Measurements from ENCODE around the gene ADAMTSL1.

ADAMTSL1 gene

DNA sequence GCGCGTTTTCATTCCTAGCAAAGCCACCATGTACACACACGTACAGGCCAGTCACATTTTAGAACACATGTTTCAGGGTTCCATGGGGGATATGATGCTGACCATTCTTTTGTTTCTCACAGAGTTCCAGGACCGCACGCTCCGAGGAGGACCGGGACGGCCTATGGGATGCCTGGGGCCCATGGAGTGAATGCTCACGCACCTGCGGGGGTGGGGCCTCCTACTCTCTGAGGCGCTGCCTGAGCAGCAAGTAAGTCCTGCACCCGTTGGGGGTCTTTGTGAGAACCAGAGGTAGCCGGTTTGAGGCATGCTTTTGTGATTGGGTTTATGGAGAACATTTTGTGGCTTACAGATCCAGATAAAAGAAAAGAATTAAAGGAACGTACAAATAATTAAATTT lies 30.8 kb downstream of the ADAMTSL1 start:
- no peak for DNase-seq

DNA sequence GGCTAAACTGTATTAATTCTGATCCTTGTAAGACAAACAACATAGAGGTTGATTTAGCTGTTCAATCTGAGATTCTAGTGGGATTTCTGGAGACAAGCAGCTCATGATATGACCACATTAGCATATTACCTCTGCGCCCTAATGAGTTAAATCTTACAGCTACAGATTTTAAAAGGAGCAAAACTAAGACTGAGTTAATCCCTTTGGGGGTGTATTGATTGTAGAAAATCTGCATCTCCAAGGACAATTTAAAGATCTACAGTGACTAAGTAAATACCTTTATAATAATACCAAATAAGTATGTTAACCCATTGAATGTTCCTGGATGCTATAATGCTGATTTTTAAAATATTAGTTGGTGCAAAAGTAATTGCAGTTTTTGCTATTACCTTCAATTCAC lies 33.2 kb downstream of the ADAMTSL1 start:
- DNase-seq: no peak

DNA sequence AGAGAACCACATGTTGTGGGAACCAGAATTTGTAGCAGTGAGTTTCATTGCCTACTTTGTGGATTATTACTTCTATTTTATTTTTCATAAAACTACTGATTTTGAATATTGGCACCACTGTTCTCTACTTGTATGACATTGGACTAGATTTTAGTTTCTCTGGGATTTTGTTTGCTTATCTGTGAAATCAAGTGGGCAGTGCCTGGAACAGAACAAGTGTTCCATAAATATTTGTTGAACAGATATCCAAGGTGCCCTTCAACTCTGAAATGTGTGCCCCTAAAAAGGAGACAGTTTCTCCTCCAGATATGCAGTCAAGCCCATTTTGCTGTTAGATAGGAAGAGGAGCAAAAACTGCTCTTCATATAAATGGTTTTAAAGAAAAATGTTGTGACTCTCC lies 42.6 kb downstream of the ADAMTSL1 start:
- no peak for DNase-seq

DNA sequence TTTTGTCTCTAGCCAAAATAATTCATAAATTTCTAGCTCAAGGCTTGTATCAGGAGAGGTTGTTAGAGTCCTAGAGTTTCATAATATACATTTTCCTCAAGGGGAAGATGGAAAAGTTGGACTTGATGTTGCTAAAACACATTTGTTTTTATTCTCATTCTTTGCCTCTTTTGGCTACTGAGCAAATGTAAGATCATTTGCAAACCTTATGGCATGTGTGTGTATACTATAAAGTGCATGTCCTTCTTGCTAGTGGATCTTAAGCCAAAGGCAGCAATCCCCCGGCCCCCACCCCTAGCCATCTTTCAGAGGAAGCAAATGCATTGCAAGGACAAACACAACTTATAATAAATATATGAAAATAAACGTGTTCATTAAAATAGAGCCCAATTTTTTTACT lies 43.0 kb downstream of the ADAMTSL1 start:
- DNase-seq: no peak

DNA sequence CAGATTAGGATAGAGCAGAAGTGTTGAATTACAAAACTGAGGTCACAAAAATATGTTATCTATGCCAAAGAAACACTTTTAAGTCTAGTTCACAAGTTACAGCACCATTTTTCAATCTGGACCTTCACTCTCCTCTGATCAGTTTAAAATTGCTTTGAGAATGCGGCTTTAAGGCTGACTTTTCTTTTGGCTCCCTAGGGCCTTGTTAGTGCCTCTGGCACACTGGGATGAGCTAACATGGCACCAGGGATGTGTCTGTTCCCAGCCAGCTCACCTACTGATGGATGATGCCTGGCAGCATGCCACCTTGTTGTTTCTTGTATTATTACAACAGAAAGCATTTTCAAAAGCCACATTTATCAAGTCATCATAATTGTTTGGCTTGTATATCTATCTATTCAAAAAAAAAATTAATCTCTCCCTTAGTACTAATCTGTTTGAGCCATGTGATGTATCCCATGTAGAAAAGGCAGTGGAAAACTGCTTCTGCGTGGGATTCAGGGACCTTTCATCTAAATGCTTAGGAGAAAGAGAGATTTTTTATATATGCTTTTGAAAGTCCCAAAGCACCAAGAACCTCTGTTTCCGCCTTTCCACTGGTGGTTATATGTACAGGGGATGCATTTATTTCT lies 46.6 kb downstream of the ADAMTSL1 start:
- no peak for DNase-seq

DNA sequence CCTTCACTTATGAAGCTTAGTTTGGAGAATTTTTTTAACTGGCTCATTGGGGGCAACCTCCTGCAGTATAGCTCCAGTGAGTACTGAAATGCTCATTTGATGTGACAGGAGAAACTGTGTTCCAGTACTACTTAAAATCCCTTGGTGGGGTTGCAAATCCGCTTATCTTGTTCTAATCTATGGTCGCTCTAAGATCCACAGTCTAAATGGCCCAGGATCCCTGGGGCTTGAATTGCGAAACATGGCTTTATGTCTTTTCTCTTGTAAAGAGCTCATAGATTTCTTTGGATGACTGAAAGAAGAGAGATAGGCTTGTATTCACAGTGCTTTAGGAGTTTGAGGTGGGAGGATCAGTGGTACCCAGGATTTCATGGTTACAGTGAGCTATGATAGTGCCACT lies 52.7 kb downstream of the ADAMTSL1 start:
- no peak for DNase-seq

DNA sequence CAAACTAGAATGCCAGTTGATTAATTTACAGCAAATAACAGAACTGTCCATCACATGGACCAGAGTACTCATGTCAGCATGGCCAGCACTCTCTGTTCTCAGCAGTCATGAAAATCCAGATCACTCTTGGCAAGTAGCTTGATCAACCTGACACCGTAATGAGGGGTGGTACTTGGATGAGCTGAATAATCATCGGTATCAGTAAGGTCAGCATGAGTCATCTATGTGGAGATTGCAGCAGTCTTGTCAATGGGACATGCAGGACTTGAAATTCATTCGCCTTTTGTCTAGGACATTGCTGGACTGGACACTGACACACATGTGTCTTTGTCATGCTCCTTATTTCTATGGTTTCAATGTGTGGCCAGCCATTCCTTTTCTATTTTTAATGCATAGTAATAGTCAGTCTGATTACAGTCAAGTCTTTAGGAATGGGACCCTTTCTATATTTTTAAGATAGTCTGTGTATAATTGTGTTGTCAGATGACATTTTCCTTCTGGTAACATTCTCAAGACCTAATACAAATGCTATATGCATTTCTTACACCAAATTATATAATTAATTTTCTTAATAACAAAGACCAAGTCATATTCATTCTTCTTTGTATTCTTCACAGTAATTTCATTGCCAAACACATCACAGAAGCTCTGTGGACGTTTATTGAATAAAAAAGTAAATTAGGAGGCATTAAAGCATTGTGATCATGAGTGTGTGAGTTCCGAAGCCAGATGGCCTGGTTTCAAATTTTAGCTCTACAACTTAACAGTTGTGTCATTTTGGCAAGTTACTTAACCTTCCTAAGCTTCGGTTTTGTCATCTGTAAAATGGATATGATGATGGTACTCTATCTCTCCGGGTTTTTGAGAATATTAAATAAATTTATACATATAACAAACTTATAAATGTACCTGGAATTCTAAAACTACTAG lies 57.4 kb downstream of the ADAMTSL1 start:
- DNase-seq: no peak

DNA sequence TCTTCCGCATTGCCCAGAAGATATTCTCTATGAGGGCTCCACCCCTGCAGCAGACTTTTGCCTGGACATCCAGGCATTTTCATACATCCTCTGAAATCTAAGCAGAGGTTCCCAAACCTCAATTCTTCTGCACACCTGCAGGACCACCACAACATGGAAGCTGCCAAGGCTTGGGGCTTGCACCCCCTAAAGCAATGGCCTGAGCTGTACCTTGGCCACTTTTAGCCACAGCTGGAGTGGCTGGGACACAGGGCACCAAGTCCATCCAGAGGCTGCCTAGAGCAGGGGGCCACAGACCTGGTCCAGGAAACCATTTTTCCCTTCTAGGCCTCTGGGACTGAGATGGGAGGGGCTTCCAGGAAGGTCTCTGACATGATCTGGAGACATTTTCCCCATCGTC lies 60.7 kb downstream of the ADAMTSL1 start:
- no peak for DNase-seq

DNA sequence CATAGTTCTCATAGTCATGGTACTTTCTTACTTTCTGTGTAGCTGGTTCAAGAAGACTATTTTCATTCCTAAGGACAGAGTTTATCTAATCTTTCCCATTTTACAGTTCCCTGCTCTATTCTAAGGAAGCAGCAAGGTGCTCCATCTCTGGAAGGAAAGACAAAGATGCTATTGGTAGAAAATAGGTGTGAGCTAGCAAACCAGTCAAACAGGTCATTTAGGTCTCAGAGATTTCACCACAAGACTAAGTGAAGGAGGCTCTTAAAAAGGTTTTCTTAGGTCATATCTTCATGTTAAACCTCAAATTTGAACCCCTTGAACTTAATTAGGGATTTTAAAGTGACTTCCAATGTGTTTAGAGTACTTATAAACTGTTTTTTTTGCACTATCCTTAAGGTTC lies 62.6 kb downstream of the ADAMTSL1 start:
- no peak for DNase-seq

DNA sequence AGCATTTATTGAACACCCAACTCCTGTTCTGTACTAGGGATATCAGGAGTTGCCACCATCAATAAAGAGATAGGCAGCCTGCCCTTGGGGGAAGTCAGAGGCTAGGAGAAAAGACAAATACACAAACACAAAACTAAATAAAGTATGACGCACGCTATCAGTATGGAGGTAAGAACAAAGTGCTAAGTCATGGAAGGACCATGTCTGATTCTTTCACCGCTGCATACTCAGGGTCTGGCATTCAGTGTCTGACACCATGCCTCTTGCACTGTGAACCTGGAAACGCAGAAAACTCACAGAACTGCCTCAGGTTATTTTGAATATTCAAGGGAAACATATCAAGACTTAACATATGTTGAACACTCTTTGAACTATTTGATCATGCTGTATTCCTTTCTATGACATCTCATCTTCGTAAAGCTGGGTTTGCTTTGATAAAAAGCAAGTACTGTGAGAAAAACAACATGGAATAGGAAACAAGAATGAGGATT lies 65.3 kb downstream of the ADAMTSL1 start:
- no peak for DNase-seq

DNA sequence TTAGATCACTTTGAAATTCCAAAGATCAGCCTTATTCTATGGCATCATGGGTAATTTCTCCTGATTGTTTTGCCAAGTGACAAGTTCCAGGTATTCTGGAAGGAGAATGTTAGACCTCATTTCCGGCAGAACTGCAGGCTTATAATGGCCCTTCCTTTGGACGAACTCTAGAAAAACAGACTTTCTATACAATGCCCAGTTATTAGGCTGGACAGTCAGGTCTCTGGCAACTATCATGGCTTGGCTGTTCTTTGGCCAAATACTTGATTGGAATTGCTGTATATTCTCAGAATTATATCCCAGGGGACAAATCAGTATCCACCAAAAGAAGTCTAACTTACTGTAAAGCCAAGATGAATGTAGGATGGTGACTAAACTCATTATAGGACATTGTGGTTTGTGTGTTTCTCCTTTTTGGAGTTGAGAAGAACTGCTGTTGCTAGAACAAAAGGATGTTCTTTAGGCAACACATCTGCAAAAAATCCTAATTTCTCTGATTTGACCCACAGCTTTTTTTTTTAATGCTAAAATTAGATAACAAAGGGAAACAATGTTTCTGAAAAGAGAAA lies 69.0 kb downstream of the ADAMTSL1 start:
- no peak for DNase-seq

DNA sequence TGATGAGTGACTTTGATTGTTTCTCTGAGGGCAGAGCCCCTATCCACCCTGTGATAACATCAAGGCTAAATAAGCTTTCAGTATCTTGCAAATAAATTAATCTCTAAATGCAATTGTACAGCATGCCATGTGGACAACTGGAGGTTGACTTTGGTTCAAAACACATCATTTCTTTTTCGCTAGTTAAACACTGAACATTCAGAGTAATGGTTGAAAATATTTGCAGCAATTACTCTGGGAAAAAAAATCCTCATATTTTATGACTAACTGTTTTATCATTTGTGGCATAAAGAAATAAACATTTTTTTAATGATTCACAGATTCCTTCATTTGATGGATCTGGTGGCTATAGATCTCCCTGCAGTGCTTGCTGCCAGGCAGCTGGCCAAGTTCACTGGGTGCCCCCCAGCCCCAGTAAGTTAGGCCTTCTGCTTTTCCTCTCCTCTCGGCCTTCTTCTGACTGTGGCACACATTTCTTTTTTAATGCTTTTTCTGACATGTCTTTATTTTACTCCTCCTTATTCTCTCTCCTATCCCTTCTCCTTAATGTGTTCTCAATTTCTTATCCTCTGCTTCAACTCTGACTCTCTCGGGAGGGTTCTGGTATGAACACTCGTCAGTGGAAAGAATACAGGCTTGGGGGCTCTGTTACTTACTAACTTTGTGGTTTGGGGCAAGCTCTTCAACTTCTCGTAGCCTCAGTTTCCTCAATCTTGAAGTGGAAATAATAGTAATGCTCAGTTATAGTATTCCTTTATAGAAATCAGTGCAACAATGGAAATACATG lies 69.6 kb downstream of the ADAMTSL1 start:
- DNase-seq: no peak

DNA sequence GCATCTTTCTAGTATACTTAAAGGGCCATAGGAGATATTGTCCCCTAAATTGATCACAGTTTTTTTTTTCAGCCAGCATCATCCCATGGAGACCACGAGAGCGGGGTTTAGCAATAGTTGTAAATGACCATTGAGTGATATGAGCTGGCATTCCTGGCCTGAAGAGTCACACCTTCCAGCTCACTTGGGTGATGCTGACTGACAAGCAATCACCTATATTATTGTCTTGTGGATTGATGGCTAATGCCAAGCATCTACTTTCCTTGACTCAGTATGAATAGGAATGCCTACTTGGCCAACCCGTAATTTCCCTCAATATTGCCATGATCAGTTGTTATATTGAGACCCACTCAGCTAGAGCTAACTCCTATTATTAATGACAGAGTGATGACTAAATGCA lies 70.5 kb downstream of the ADAMTSL1 start:
- DNase-seq: no peak

DNA sequence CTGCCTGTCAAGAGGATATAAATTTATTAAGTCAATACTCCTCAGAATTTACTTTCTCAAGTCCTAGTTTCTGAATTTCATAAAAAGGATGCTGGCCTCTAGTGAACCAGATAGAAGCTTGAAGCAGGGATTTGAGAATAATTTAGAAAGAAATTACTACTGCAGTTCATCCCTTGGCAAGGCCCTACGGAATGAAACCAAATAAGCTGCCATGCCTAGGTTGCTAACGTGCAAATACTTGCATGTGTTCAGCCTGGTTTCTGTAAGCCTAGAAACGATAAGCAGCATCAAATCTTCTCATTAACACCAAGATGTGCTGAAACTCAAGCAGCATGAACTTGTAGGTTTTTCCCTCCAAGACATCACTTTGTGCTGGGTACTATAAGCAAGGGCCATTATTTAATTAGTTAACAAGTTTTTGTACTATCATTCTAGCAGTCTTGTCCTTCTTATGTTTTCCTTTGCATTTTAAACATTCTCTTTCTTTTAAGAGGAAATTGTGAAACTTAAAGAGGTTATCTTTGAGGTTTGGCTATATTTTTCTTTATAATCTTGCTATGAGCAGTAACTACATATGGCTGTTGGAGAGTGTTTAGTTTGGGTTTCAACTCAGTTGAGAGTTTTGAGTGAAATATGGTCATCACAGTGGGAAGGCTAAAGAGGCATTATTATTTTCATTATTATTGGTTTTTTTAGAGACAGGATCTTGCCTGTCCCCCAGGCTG lies 71.8 kb downstream of the ADAMTSL1 start:
- no peak for DNase-seq

DNA sequence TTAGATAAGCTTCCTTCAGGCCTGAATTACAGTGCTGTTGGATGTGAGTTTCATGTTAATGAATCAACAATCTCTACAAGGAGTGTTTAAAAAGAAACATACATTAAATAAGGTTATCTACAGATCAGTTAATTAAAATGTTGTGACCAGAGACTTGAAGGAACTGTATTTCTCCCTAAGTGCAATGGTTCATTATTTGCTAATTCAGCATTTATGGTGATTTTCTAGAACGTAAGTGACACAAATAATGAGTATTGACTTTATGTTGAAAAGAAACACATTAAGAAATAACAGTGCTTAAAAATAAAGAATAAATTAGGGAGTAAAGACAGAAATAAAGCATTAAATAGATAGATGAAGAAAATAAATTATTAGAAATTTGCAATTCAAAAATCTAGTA lies 74.5 kb downstream of the ADAMTSL1 start:
- no peak for DNase-seq

DNA sequence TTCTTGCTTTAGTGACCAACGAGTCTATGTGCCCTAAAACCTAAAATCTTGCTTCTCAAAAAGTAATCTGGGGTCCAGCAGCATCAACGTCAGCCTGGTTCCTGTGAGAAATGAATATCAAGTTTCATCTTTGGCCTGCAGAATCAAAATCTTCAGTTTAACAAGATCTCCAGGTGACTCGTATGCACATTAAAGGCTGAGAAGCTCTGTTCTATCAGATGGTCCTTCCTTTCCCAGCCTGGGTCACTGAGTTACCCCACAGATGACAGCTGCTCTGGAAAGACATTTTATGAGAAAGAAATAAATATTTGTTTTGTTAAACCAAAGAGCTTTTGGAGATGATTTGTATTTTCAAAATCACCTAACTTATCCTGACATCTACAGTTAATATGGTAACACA lies 75.8 kb downstream of the ADAMTSL1 start:
- DNase-seq: no peak

DNA sequence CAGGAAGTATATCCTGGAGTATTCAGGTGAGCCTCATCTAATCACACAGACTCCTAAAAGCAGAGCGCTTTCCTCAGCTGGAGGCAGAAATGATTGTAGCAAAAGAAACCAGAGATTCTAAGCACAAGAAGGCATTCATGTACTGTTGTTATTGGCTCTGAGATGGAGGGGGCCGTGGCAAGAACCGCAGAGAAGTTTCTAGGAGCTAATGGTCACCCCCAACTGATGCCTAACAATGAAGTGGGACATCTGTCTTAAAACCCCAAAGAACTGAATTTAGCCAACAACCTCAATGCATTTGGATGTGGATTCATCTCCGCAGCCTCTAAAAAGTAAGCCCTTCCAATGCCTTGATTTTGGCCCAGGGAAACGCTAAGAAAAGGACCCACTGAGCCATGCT lies 76.3 kb downstream of the ADAMTSL1 start:
- no peak for DNase-seq

DNA sequence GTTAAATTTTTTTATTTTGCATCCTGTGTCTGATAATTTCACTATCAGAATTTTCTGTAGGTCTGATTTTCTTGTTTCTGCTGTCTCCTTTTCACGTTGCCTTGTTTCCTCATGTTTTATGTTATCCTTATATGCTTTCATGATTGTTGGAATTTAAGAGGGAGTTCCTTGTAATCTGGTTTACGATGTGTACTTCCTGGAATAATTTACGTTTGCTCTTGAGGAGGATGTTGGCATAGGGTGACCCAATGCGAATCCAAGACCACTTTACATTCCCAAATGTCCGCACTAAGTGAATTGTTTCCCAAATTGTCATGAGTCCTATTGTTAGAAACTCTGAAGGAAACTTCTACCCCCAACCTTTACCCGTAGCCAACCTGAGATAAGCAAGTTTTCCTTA lies 80.3 kb downstream of the ADAMTSL1 start:
- DNase-seq: no peak

DNA sequence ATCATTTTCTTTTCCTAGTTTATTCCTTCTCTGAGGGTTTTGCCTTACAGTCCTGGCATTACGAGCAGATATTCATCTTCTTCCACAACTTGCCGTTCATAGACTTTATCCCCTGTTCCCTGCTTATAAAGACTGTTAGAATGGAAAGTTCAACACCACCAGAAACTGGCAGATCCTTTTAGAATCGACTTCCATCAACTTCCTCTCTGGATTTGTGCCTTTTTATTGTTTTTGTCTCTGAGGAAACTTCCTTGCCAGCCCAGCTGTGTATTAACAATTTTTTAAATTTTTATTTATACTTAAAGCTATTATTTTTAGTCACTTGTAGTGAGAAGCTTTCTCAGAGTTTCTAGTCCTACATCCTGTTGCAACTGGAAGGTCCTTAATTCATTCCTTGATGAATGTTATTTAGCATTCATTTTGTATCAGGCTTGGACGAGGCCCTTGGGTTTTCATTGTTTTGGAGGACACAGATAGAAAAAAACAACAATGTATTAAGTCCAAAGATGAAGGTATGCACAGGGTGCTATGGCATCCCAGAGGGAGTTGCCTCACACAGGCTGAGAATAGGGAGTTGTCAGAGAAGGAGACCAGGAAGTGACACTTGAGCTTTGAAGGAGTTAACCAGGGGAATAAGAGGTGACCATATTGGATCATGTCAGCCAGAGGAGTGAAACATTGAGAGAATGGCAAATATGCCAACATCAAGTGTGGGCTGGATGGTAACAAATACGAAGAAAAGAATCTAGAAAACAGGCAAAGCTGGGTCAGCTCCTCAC lies 81.3 kb downstream of the ADAMTSL1 start:
- no peak for DNase-seq

DNA sequence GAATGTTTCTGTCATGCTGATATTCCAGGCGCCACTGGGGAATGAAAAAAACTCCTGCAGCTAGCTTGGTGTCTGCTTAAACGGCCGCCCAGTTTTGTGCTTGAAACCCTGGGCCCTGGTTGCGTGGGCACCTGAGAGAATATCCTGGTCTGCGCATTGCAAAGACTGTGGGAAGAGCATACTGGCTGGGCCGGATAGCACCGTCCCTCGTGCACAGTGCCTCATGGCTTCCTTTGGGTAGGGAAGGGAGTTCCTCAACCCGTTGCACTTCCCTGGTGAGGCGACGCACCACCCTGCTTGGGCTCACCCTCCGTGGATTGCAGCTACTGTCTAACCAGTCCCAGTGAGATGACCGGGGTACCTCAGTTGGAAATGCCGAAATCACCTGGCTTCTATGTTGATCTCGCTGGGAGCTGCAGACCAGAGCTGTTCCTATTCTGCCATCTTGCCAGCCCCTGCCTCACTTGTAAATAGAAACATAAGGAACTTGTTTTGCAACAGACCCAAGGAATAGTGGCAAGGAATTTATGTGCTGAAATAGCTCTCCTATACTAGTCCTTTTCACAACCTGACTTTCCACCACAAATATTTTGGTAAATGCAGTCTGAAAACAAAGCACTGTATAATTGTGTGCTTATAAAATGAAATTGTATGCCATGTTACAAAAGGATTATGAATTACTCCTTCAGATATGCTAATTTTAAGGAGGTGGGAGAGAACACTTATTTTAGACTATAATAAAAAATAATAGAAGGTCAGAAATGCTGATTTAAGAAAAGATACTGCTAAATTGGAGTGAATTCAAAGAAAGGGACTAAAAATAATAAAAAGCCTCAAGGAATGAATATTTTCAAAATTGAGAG lies 90.3 kb downstream of the ADAMTSL1 start:
- no peak for DNase-seq

DNA sequence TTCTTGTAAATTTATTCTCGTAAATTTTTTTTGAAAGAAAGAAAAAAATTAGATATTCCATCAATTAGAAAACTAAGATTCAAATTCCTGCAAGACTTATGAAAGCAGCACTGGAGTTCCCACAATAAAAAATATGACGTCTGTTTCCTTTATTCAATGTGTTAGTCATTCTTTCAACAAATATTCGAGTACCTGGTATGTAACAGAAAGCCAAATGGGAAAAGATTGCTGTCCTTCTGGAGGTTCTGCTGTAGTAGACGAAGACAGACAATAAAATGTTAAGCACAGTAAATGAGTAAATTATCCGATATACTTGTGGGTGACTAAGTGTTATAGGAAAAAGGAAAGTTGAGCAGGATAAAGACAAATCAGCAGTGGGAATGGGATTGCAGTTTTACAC lies 92.2 kb downstream of the ADAMTSL1 start:
- DNase-seq: no peak

All from suppressor macrophage treated with lipopolysaccharide for 1 hour (primary cell).